Immature natural killer cell (primary cell): ENCODE measurements around the gene PIN1. TPM values are rescaled to one million over a fixed set of nuclear protein-coding genes. Genes with fewer than 3 reads are reported as not detected.

Experiments used
- DNase-seq, 3 donors: peaks; one replicate each; pipeline ENCODE4 v3.0.0; 2022; ENCODE audit warnings: mixed read lengths in 1 of 3
- H3K27ac Mint-ChIP-seq, 6 donors: one replicate each; pipeline ENCODE4 v1.8.0; 2020; ENCODE audit warnings: mixed read lengths in 6 of 6, mild to moderate bottlenecking in 5 of 6, inconsistent platforms in 4 of 6, moderate library complexity in 3 of 6
- H3K27me3 Mint-ChIP-seq, 3 donors: one replicate each; pipeline ENCODE4 v1.8.0; 2020 to 2021; ENCODE audit warnings: low read depth in 3 of 3, mild to moderate bottlenecking in 3 of 3, mixed read lengths in 3 of 3, moderate library complexity in 3 of 3, inconsistent platforms in 1 of 3
- H3K36me3 Mint-ChIP-seq, 3 donors: one replicate each; pipeline ENCODE4 v1.8.0; 2020; ENCODE audit warnings: mixed read lengths in 3 of 3, inconsistent platforms in 2 of 3, mild to moderate bottlenecking in 2 of 3
- H3K4me1 Mint-ChIP-seq, 2 donors: one replicate each; pipeline ENCODE4 v1.8.0; 2020; ENCODE audit warnings: inconsistent platforms in 2 of 2, mild to moderate bottlenecking in 2 of 2, mixed read lengths in 2 of 2, moderate library complexity in 1 of 2
- H3K4me3 Mint-ChIP-seq, 5 donors: one replicate each; pipeline ENCODE4 v1.8.0; 2020; ENCODE audit warnings: mild to moderate bottlenecking in 5 of 5, mixed read lengths in 5 of 5, inconsistent platforms in 3 of 5, moderate library complexity in 3 of 5
- H3K9me3 Mint-ChIP-seq, 6 donors: one replicate each; pipeline ENCODE4 v1.8.0; 2020; ENCODE audit warnings: mild to moderate bottlenecking in 6 of 6, mixed read lengths in 6 of 6, inconsistent platforms in 4 of 6, moderate library complexity in 3 of 6
- polyA plus RNA-seq, 3 donors: library from polyadenylated mRNA; unstranded; fragments of 300-500 nt; fragmentation: Illumina TruSeq; gene quantifications; one replicate each; pipeline ENCODE4 v1.2.3, GENCODE V29; 2021

Gene PIN1
- polyA plus RNA-seq, 3 donors from 2014 or later = 143 to 227 (median 183) TPM

DNA sequence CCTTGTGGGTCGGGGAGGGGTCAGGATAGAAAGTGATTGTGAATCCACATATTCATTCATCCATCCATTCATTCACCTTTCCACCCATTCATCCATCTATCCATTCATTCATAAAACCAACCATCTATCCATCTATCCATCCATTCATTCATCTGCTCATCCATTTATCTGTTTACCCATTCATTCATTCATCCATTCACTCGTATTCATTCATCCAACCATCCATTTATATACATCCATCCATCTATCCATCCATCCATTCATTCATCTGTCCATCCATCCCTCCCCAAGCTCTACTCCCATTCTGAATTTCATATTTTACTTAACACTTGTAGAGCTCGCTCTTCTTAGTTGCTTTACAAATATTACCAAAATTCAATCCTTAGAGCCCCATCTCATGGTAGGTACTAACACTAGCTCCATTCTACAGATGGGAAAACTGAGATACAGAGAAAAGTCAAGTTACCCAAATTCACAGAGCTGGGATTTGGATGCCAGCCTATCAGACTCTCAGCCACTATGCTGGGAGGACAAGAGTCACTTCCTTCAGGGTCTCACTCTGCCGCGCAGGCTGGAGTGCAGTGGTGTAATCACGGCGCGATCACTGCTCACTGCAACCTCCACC, 37.6 kb downstream of the PIN1 start:
- H3K4me1 Mint-ChIP-seq = no peaks in the 10 kb centered on the region
- no peaks in the 10 kb centered on the region for H3K9me3 Mint-ChIP-seq
- no peak for DNase-seq
- peaks cover 0 to 2% (median 0%) of the 10 kb centered on the region in 3 donors for H3K27me3 Mint-ChIP-seq
- peak overlapping the region in 1 of 6 donors; percentile 3 for H3K27ac Mint-ChIP-seq
- H3K36me3 Mint-ChIP-seq = peaks cover 0 to 4% (median 0%) of the 10 kb centered on the region in 3 donors
- H3K4me3 Mint-ChIP-seq = no peak overlapping the region

- Mint-ChIP-seq H3K4me1 (no peaks in the 10 kb centered on the region), H3K27me3 (peaks cover 0 to 2% (median 0%) of the 10 kb centered on the region in 3 donors), H3K27ac (no peak overlapping the region), H3K36me3 (peaks cover 0 to 4% (median 0%) of the 10 kb centered on the region in 3 donors), H3K9me3 (no peaks in the 10 kb centered on the region), H3K4me3 (no peak overlapping the region)
- DNase-seq = no peak
Observed at GRCh38 chr19:9875031-9875627, 40.0 kb downstream of the PIN1 start.

DNA sequence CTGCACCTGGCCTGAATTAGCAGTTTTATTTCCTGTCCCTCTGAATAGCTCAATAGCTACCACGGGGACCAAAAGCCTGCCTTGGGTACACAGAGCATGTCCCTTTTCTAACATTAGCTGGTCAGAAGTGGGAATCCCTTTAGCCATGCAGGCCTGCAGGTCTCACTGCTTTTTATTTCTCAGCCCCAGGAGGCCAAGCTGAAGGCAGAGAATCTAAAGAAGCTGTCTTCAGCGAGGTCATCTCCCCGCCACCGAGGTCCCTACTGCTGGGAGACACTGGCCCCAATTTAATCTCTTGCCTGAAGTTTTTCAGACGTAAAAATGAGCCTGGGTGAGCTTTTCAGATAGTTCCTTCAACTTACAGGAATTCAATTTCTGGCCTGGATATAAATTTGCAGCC, 40.7 kb downstream of the PIN1 start:
- peaks cover 0 to 2% (median 0%) of the 10 kb centered on the region in 3 donors for H3K27me3 Mint-ChIP-seq
- DNase-seq = no peak
- no peak overlapping the region for H3K4me3 Mint-ChIP-seq
- no peaks in the 10 kb centered on the region for H3K4me1 Mint-ChIP-seq
- peaks cover 0 to 4% (median 0%) of the 10 kb centered on the region in 3 donors for H3K36me3 Mint-ChIP-seq
- H3K9me3 Mint-ChIP-seq = no peaks in the 10 kb centered on the region
- no peak overlapping the region for H3K27ac Mint-ChIP-seq

DNA sequence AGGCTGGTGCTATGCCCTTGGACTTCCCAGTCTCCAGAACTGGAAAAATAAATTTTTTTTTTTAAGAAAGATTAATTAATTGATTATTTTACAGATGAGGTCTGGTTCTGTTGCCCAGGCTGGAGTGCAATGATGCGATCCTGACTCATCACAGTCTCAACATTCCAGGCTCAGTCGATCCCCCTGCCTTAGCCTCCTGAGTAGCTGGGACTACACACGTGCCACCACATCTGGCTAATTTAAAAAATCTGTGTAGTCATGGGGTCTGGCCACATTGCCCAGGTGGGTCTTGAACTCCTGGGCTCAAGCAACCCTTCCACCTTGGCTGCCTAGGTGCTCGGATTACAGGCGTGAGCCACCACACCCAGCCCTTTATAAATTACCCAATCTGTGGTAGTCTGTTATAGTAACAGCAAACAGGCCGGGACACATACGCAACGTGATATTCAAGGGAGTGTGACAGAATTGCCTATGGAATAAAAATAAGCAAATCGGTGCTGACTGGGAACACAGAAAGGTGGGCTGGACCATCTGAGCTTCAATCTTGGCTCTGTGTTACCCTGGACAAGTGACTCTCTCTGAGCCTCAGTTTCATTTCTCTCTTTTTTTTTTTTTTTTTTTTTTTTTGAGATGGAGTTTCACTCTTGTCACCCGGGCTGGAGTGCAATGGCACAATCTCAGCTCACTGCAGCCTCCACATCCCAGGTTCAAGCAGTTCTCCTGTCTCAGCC, 42.8 kb downstream of the PIN1 start:
- no peaks in the 10 kb centered on the region for H3K4me1 Mint-ChIP-seq
- H3K27me3 Mint-ChIP-seq = no peaks in the 10 kb centered on the region
- H3K9me3 Mint-ChIP-seq = no peaks in the 10 kb centered on the region
- no peaks in the 10 kb centered on the region for H3K36me3 Mint-ChIP-seq
- H3K4me3 Mint-ChIP-seq = no peak overlapping the region
- DNase-seq = no peak
- peak overlapping the region in 1 of 6 donors; percentile 44 for H3K27ac Mint-ChIP-seq

DNA sequence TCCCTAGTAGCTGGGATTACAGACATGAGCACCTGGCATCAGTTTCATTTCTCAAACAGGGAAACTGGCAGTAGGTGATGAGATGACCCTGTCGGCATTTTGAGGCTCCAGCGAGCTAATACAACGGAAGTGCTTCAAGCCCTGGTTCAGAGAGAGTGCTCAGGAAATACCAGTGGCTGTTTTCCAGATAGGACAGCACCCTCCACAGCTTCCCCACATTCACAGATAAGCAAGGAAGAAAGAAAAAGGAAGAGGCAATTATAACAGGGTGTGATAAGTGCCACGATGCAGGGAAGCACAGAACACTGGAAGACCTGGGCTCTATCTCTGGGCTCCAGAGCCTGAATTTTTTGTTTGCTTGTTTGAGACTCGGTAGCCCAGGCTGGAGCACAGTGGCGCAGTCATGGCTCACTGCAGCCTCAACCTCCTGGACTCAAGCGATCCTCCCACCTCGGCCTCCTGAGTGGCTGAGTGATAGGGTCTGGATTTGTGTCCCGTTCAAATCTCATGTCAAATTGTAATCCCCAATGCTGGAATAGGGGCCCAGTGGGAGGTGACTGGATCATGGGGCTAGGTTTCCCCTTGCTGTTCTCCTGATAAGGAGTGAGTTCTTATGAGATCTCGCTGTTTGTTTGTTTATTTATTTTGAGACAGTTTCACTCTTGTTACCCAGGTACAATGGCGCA, 43.5 kb downstream of the PIN1 start:
- no peaks in the 10 kb centered on the region for H3K4me1 Mint-ChIP-seq
- H3K9me3 Mint-ChIP-seq = no peaks in the 10 kb centered on the region
- no peaks in the 10 kb centered on the region for H3K36me3 Mint-ChIP-seq
- DNase-seq = no peak
- no peaks in the 10 kb centered on the region for H3K27me3 Mint-ChIP-seq
- peak overlapping the region in 2 of 6 donors; percentile 44 to 45 for H3K27ac Mint-ChIP-seq
- H3K4me3 Mint-ChIP-seq = no peak overlapping the region

GRCh38 chr19:9881720-9882119, 46.6 kb downstream of the PIN1 start:
- Mint-ChIP-seq H3K9me3 (peaks cover 0 to 1% (median 0%) of the 10 kb centered on the region in 6 donors), H3K27ac (no peak overlapping the region), H3K4me1 (no peaks in the 10 kb centered on the region), H3K4me3 (no peak overlapping the region), H3K27me3 (peaks cover 0 to 2% (median 0%) of the 10 kb centered on the region in 3 donors), H3K36me3 (no peaks in the 10 kb centered on the region)
- no peak for DNase-seq

- H3K27me3 Mint-ChIP-seq = peaks cover 0 to 2% (median 2%) of the 10 kb centered on the region in 3 donors
- H3K4me1 Mint-ChIP-seq = no peaks in the 10 kb centered on the region
- H3K4me3 Mint-ChIP-seq = no peak overlapping the region
- no peak for DNase-seq
- peaks cover 0 to 3% (median 0%) of the 10 kb centered on the region in 3 donors for H3K36me3 Mint-ChIP-seq
- peaks cover 0 to 1% (median 0%) of the 10 kb centered on the region in 6 donors for H3K9me3 Mint-ChIP-seq
- H3K27ac Mint-ChIP-seq = no peak overlapping the region
Observed at GRCh38 chr19:9883231-9883758, 48.2 kb downstream of the PIN1 start.

DNA sequence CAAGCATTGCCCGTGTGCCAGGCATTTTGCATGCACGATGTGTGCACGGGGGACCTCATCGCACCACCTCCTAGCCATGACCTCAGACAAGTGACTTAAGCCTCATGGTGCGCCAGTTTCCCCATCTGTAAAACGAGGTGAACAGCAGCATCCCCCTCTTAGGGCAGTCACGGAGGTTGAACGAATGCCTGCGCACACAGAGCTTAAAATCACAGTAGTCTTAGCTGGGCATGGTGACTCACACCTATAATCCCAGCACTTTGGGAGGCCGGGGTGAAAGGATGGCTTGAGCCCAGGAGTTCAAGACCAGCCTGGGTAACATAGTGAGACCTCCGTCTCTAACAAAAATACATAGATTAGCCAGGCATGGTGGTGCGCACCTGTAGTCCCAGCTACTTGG, 48.6 kb downstream of the PIN1 start:
- peaks cover 0 to 3% (median 0%) of the 10 kb centered on the region in 3 donors for H3K36me3 Mint-ChIP-seq
- H3K4me3 Mint-ChIP-seq = no peak overlapping the region
- no peak overlapping the region for H3K27ac Mint-ChIP-seq
- peaks cover 0 to 2% (median 2%) of the 10 kb centered on the region in 3 donors for H3K27me3 Mint-ChIP-seq
- peaks cover 0 to 1% (median 0%) of the 10 kb centered on the region in 6 donors for H3K9me3 Mint-ChIP-seq
- no peak for DNase-seq
- H3K4me1 Mint-ChIP-seq = no peaks in the 10 kb centered on the region

DNA sequence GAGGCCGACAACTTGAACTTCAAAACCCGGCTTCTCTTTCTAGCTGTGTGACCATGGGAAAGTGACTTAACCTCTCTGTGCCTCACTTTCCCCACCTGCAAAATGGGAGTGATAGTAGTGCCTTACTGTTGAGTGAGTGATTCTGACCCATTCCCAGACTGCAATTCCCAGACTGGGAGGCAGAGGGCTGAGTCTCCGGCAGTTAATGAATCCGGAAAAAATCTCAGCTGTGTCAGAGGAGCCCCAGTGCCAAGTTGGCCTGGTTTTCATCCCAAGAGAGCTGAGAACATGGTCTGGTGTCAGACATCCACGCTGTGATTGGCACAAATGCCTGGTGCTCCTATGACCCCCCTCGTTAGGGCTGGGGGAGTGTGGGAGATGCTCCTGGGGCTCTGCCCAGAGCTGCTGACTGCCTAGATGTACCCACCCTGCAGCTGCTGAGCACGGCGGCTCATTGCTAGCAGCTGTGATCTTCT, 50.0 kb downstream of the PIN1 start:
- Mint-ChIP-seq H3K4me3 (no peak overlapping the region), H3K36me3 (peaks cover 0 to 3% (median 0%) of the 10 kb centered on the region in 3 donors), H3K9me3 (peaks cover 0 to 1% (median 0%) of the 10 kb centered on the region in 6 donors), H3K4me1 (no peaks in the 10 kb centered on the region), H3K27ac (no peak overlapping the region), H3K27me3 (peaks cover 2% of the 10 kb centered on the region in 3 donors)
- no peak for DNase-seq

DNA sequence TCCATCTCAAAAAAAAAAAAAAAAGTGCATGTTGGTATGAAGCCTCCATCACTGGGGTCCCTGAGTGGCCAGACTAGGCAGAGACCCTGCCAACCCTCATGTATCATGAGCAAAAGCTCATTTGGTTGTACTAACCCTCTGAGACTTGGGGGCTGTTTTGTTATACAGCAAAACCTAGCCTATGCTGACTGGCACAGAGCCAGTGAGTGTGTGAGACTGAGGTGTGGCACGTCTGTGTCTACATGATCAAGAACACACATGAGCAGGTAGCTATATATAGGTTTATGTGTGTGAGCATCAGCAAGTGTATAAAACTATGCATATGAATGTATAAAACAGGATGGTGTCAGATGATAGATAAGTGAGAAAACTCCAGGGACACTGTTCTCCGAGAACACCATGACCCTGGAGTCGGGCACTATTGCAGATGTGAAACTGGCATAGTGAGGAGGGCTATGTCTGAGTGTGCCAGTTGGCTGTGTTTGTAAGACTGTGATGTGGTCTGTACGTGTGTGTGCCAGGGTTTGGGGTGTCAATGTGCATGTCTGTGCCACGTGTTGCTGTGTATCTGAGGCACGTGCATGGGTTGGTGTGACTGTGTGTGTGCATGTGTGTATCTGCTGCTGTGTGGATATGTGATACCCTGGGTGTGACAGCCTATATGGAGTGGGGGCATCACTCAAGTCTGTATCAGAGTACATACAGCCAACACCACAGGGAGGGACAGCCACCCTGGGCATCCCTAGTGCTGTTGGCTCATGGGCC, 56.7 kb downstream of the PIN1 start:
- no peaks in the 10 kb centered on the region for H3K9me3 Mint-ChIP-seq

More for the DNA sequence above, 56.7 kb downstream of the PIN1 start:
- no peak overlapping the region for H3K4me3 Mint-ChIP-seq
- no peaks in the 10 kb centered on the region for H3K4me1 Mint-ChIP-seq
- peaks cover 0 to 3% (median 0%) of the 10 kb centered on the region in 3 donors for H3K36me3 Mint-ChIP-seq
- DNase-seq = no peak
- no peak overlapping the region for H3K27ac Mint-ChIP-seq
- H3K27me3 Mint-ChIP-seq = peaks cover 2% of the 10 kb centered on the region in 3 donors
